Measurements from ENCODE around the gene TSHZ1. TPM values are rescaled to one million over a fixed set of nuclear protein-coding genes. Genes with fewer than 3 reads are reported as not detected.

Gene TSHZ1
- total and polyA plus RNA-seq, 12 donors, result 6.8 to 25.0 (median 16.0) TPM

DNA sequence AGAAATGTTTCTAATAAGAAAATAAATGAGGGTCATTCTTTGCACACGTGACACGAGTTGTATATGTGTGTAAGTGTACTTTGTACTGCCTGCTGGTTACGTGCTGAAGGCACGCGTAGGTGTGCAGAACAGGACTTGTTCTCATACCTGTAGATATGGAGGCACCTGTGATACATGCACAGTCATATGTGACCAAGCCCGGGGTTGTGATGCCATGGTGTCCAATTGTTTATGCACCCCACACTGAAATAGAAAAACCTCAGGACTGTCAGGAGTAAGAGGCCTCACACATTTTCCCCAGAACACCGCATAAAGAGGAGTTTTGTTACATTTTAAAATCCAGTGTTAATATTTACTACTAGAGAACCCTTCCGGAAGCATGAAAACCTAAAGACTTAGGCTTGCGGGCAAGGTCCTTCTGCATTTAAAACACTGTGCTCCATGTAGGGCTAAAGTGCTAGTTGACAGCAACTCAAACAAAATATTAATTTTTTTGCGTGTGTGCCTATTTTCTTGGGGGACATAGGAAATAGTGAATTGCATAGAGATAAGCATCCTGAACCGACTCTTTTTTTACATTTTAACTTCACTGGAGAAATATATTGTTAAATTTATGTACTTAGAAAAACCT is 9.3 kb downstream of the TSHZ1 start:
- TF ChIP-seq, protein P1, sequence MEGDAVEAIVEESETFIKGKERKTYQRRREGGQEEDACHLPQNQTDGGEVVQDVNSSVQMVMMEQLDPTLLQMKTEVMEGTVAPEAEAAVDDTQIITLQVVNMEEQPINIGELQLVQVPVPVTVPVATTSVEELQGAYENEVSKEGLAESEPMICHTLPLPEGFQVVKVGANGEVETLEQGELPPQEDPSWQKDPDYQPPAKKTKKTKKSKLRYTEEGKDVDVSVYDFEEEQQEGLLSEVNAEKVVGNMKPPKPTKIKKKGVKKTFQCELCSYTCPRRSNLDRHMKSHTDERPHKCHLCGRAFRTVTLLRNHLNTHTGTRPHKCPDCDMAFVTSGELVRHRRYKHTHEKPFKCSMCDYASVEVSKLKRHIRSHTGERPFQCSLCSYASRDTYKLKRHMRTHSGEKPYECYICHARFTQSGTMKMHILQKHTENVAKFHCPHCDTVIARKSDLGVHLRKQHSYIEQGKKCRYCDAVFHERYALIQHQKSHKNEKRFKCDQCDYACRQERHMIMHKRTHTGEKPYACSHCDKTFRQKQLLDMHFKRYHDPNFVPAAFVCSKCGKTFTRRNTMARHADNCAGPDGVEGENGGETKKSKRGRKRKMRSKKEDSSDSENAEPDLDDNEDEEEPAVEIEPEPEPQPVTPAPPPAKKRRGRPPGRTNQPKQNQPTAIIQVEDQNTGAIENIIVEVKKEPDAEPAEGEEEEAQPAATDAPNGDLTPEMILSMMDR (IDR thresholded peaks at IDR 0.05), result no peak
- no peak for TF ChIP-seq POLR2A (IDR thresholded peaks at IDR 0.05)
- Histone ChIP-seq H3K36me3 (replicated peaks in 1 of 2) (no peaks in the 10 kb centered on the region), H3K4me1 (replicated peaks in 1 of 2) (peaks cover 0 to 35% of the 10 kb centered on the region in 2 donors), H3K9me3 (replicated peaks in 1 of 3) (no peaks in the 10 kb centered on the region), H3K27ac (no peak overlapping the region), H3K27me3 (no peaks in the 10 kb centered on the region), H3K4me3 (no peak overlapping the region)
- intact Hi-C loops (cut with DNase I), result no loop called here
- DNase-seq, result no peak
- WGBS, 4 donors, result 79 to 86% (median 81%) methylated on average over 11 of the region's 11 CpGs

DNA sequence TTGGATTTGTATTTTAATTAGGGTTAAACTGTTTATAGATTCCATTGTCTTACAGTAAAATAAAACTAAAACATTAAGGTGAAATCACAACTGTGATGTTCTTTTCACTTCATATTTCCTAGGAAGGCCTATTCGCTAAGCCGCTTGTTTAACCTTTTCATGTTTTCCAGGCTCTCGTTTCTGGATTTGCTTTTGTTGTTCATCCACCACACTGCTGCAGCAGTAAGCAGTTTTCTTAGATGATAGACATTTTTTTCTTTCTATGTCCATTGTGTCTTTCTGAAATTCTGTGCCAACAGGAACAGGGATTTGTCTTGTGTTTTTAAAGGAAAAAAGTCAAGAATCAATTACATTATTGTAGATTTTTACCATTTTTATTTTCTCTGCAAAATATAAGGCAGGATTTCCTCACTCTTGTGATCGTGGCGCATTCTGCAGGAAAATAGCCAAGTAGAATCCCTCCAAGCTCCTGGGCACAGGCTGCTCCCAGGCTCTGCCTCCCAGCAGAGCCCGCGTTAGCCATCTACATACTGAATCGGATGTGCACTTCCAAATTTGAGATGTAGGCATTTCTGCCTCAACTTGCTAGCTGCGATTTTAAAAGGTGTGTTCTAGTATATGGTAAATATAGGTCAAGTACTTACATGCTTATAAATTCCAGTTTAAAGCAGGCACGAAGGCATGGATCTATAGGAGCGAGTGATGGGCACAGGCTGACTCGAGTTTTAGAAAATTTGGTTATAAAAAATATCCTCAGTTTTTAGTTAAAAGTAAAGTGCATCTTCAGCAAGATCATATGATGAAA is 10.2 kb downstream of the TSHZ1 start:
- no peak for DNase-seq
- Histone ChIP-seq H3K9me3 (replicated peaks in 1 of 3) (no peaks in the 10 kb centered on the region), H3K36me3 (replicated peaks in 1 of 2) (no peaks in the 10 kb centered on the region), H3K4me1 (replicated peaks in 1 of 2) (peaks cover 0 to 36% of the 10 kb centered on the region in 2 donors), H3K27ac (no peak overlapping the region), H3K27me3 (no peaks in the 10 kb centered on the region), H3K4me3 (no peak overlapping the region)
- WGBS, 4 donors, result 75 to 81% (median 79%) methylated on average over 12 of the region's 12 CpGs
- TF ChIP-seq POLR2A (IDR thresholded peaks at IDR 0.05), result no peak
- TF ChIP-seq, protein P1 (IDR thresholded peaks at IDR 0.05), result no peak
- intact Hi-C loops (cut with DNase I), result no loop called here

DNA sequence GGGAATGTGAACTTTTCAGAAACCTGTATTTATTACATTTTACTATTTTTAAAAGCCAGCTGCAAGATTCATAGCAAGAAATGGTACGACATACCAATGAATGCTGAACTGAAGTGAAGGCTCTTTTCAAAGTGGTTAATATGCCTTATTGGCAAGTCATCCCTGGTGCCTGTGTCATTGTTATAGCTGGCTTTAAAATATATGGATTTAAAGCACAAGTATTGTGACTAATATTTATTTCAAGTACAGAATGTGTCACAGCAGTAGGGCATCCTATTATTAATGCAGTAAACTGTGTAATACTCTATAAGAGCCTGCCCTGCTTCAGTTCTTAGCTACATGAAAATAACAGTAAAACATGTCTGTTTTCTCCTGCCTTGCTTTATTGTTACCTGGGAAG is 10.8 kb downstream of the TSHZ1 start:
- TF ChIP-seq, protein P1 (IDR thresholded peaks at IDR 0.05), result no peak
- TF ChIP-seq POLR2A (IDR thresholded peaks at IDR 0.05), result no peak
- DNase-seq, result no peak
- peaks cover 3 to 42% of the 10 kb centered on the region in 2 donors for H3K4me1 ChIP-seq (replicated peaks in 1 of 2)
- no peak overlapping the region for H3K27ac ChIP-seq
- 58 to 70% (median 63%) methylated on average over 1 of the region's 1 CpG for WGBS, 4 donors
- no peaks in the 10 kb centered on the region for H3K9me3 ChIP-seq (replicated peaks in 1 of 3)
- H3K27me3 ChIP-seq, result no peaks in the 10 kb centered on the region
- no peak overlapping the region for H3K4me3 ChIP-seq
- intact Hi-C loops (cut with DNase I), result no loop called here
- H3K36me3 ChIP-seq (replicated peaks in 1 of 2), result no peaks in the 10 kb centered on the region

DNA sequence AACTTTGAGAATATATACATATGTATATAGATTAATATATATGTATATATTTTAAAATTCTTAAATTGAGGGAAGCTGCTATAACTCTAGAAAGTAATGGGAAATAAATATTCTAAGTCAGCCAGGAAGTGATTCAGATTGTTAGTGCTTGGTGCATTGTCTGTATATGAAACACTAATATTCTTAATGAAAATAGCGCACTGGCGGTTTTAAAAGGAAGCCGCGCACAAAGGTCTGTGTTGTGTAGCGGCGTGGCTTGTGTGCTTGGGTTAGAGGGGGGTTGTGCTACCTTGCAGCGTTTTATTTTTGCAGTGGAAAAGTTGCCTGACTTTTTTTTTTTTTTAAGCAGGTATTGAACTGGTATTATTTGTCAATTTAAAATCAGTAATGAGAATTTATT is 11.3 kb downstream of the TSHZ1 start:
- TF ChIP-seq, protein P1 (IDR thresholded peaks at IDR 0.05), result no peak
- TF ChIP-seq POLR2A (IDR thresholded peaks at IDR 0.05), result no peak
- intact Hi-C loops (cut with DNase I), result no loop called here
- Histone ChIP-seq H3K4me3 (no peak overlapping the region), H3K27me3 (no peaks in the 10 kb centered on the region), H3K4me1 (replicated peaks in 1 of 2) (peaks cover 7 to 46% of the 10 kb centered on the region in 2 donors), H3K27ac (no peak overlapping the region), H3K36me3 (replicated peaks in 1 of 2) (no peaks in the 10 kb centered on the region), H3K9me3 (replicated peaks in 1 of 3) (no peaks in the 10 kb centered on the region)
- 75 to 80% (median 78%) methylated on average over 7 of the region's 7 CpGs for WGBS, 4 donors
- DNase-seq, result no peak
